ENCODE measurements around the gene BRD7.

The BRD7 gene

GRCh38 chr16:50304467-50305440, 64.0 kb downstream of the BRD7 start:
- no peak overlapping the region for H3K27ac Mint-ChIP-seq
- no peaks in the 10 kb centered on the region for H3K9me3 Mint-ChIP-seq
- no peaks in the 10 kb centered on the region for H3K4me1 Mint-ChIP-seq (ENCODE audit: low read depth)
- H3K4me3 Mint-ChIP-seq = no peak overlapping the region
- no peak for DNase-seq (ENCODE audit: low spot score)
- no peaks in the 10 kb centered on the region for H3K27me3 Mint-ChIP-seq (ENCODE audit: low read depth)
- peaks cover 30% of the 10 kb centered on the region for H3K36me3 Mint-ChIP-seq (ENCODE audit: low read depth)

DNA sequence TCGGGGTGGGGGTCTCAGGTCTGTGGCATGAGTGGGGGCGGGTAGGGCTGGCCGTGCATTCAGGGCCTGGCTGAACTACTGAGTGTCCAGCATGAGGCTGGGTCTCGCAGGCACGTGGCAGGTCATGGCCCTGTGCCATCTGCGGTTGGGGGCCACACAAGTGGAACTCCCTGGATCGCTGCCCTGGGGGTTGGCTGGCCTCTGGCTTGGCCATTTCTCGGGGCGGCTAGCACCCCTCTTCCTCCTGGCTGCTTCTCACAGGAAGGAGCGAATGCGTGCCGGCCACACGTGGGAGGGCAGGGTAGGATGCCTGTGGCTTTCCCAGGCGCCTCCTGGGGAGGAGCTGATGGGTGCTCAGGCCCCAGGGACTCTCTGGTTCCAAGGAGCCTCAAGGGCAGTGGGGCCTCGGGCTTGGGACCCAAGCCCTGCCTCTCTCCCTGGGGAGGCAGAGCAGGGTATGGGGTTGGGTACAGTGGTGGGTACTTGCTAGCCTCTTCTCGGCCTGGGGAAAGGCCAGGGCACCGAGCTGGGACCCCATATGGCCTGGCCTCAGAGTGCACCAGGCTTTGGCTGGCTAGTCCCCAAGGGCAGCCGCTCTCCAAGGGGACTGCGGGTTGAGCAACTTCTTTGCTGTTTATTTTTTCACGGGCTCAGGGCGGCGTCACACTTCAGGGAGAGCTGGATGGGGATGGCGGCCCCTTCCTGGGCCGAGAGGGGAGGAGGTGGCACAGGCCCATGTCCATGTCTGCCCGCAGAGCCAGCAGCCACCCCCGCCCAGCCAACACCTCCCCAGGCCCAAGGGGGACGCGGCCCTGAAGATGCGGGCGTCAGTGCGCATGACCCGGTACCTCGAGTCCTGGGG, 65.0 kb downstream of the BRD7 start:
- H3K4me1 Mint-ChIP-seq (ENCODE audit: low read depth) = no peaks in the 10 kb centered on the region
- H3K27ac Mint-ChIP-seq = no peak overlapping the region
- DNase-seq (ENCODE audit: low spot score) = no peak
- no peak overlapping the region for H3K4me3 Mint-ChIP-seq
- H3K9me3 Mint-ChIP-seq = no peaks in the 10 kb centered on the region
- H3K27me3 Mint-ChIP-seq (ENCODE audit: low read depth) = no peaks in the 10 kb centered on the region
- H3K36me3 Mint-ChIP-seq (ENCODE audit: low read depth) = peaks cover 30% of the 10 kb centered on the region

DNA sequence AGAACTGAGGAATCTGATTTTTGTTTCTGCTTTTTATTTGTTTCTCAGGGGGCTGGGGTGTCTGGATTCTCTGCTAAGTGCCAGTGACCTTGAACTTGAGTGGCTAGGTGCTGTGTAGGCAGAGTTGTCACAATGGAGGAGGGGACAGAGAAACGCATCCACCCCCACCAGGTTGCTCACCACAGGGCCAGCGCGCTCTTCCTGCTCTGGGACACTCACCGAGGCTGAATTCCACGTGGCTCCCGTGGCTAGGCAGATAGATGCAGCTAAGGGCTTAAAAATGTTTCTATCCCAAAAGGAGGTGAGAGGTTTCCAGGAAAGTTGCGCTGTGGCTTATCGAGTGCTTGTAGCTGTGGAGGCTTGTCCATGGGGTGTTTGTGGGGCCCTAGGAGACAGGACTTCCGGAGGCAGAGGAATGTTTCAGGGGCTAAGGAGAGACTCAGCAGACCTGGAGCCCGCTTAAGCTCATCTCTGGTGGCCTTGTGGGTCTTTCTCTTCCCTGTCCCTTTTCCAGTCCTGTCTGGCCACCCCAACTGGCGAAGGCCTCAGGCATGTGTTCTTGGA, 65.7 kb downstream of the BRD7 start:
- no peaks in the 10 kb centered on the region for H3K9me3 Mint-ChIP-seq
- no peaks in the 10 kb centered on the region for H3K4me1 Mint-ChIP-seq (ENCODE audit: low read depth)
- H3K36me3 Mint-ChIP-seq (ENCODE audit: low read depth) = peaks cover 33% of the 10 kb centered on the region
- H3K4me3 Mint-ChIP-seq = no peak overlapping the region
- no peak overlapping the region for H3K27ac Mint-ChIP-seq
- DNase-seq (ENCODE audit: low spot score) = no peak
- no peaks in the 10 kb centered on the region for H3K27me3 Mint-ChIP-seq (ENCODE audit: low read depth)

DNA sequence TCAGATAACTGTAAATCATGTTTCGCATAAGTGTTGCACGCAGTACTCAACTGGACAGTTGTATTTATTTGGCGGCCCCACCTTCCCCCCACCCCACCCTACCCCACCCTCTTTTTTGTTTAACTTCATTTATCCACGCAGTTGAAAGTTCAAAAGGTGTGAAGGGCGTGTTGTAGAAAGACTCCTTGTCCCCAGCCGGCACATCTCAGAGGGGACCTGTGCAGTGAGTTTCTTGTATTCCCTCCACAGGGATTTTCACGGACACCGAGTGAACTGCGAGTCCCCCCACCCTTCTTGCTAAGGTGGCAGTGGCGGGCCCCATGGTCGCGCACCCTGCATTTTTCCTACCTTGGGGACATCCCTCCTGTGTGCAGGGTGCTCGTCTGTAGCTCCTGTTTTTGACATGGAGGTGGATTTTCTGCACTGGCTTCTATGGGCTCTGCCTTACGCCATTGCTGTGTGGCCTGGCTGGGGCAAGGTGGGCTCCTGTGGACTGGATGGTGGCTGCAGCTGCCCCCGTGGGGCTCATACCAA, 66.2 kb downstream of the BRD7 start:
- no peaks in the 10 kb centered on the region for H3K4me1 Mint-ChIP-seq (ENCODE audit: low read depth)
- H3K27me3 Mint-ChIP-seq (ENCODE audit: low read depth) = no peaks in the 10 kb centered on the region
- H3K9me3 Mint-ChIP-seq = no peaks in the 10 kb centered on the region
- DNase-seq (ENCODE audit: low spot score) = no peak
- H3K27ac Mint-ChIP-seq = no peak overlapping the region
- peaks cover 36% of the 10 kb centered on the region for H3K36me3 Mint-ChIP-seq (ENCODE audit: low read depth)
- H3K4me3 Mint-ChIP-seq = no peak overlapping the region

DNA sequence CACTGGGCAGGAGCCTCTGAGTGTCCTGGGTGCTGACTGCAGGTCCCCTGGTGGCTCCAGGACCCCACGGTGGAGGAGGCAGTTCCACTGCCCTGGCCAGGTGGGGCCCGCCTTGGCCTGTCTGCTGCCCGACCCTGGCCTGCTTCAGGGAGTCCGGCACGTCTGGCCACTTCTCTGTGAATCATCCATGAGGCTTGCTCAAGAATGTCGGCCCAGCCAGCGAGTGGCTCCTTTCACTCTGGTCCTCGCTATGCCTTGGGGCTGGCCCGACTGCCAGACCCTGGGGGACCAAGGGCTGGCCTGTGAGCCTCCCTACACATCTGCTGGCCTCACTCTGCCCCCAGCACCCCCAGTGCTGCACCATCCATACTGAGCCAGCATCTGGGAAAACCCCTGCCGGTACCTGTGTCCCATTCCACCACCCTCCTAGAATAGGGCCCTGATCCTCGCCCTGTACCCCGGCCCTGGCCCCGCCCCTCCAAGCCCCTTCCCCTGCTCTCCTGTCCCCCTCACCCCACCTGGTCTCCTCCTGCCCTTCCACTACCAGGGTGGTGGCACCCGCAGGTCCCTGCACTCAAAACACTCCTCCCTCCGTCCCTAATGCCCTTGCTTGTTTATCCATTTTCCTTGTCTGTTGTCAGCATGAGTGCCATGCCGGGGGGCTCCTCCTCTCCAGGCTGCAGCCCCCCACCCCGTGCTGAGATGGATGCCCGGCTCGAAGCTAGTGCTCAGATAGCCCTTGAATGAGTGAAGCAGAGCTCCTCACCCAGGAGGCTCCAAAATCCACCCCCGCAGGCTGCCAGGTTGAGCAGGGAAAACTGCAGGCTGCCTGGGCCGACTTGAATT, 66.9 kb downstream of the BRD7 start:
- Mint-ChIP-seq H3K27ac (no peak overlapping the region), H3K4me3 (no peak overlapping the region), H3K9me3 (no peaks in the 10 kb centered on the region), H3K36me3 (ENCODE audit: low read depth) (peaks cover 30% of the 10 kb centered on the region), H3K27me3 (ENCODE audit: low read depth) (no peaks in the 10 kb centered on the region), H3K4me1 (ENCODE audit: low read depth) (no peaks in the 10 kb centered on the region)
- DNase-seq (ENCODE audit: low spot score) = no peak

DNA sequence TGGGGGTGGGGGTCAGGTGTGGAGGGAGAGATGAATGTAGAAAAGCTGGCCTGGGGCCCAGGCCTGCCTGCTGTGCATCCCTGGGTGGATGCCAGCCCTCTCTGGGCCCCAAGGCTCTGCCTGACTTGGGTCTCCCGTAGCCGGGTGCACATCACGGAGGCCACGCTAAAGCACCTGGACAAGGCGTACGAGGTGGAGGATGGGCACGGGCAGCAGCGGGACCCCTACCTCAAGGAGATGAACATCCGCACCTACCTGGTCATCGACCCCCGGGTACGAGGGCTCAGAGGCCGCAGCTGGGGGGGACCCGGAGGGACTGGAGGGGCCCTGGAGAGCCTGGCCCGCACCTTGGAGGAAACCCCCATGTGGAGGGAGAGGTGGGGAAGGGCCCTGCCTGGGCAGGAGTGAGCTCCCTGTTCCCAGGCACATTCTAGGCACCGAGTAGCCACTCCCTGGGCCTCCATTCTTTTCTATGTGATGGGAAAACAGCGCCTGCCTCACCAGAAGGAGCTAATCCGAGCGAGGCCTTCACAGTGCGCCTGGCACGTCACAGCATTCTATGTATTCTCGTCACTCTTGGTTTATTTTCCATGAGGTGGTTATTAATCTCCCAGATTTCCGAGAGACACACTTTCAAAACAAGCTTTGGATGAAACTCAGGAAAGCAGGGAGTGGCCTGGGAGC, 67.7 kb downstream of the BRD7 start:
- no peaks in the 10 kb centered on the region for H3K9me3 Mint-ChIP-seq
- DNase-seq (ENCODE audit: low spot score) = no peak
- H3K27me3 Mint-ChIP-seq (ENCODE audit: low read depth) = no peaks in the 10 kb centered on the region
- no peaks in the 10 kb centered on the region for H3K4me1 Mint-ChIP-seq (ENCODE audit: low read depth)
- no peak overlapping the region for H3K27ac Mint-ChIP-seq
- H3K4me3 Mint-ChIP-seq = no peak overlapping the region
- peaks cover 28% of the 10 kb centered on the region for H3K36me3 Mint-ChIP-seq (ENCODE audit: low read depth)

DNA sequence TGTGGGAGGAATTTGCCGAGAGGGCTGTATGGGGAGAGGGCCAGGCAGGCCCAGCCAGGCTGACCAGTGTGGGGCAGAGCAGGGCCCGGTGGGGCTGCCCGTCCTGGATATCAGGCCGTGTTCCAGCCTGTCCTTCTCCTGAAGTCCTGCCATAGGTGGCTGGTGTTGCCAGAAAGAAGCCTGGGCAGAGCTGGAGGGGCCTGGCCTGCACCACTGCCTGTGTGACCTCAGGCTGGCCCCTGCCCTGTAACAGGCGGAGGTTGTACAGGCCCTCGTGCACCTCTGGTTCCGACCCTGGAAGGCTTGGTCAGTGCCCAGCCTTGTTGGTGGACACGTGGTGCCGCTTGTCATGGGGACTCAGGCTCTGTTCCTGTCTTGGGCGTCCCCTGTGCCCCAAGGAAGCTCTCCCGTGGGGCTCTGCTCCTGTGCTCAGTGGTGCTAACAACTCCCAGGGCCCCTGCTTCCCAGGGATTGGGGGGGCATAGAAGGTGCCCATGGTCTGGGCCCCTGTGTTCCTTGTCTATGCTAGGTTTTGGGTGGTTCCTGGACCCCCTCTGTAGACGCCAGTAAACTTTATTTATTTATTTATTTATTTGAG, 69.2 kb downstream of the BRD7 start:
- Mint-ChIP-seq H3K9me3 (no peaks in the 10 kb centered on the region), H3K36me3 (ENCODE audit: low read depth) (peaks cover 33% of the 10 kb centered on the region), H3K4me1 (ENCODE audit: low read depth) (no peaks in the 10 kb centered on the region), H3K4me3 (no peak overlapping the region), H3K27ac (no peak overlapping the region), H3K27me3 (ENCODE audit: low read depth) (no peaks in the 10 kb centered on the region)
- no peak for DNase-seq (ENCODE audit: low spot score)

GRCh38 chr16:50298591-50299507, 69.9 kb downstream of the BRD7 start:
- no peak overlapping the region for H3K4me3 Mint-ChIP-seq
- H3K27me3 Mint-ChIP-seq (ENCODE audit: low read depth) = no peaks in the 10 kb centered on the region
- no peak overlapping the region for H3K27ac Mint-ChIP-seq
- DNase-seq (ENCODE audit: low spot score) = no peak
- no peaks in the 10 kb centered on the region for H3K9me3 Mint-ChIP-seq
- peaks cover 1% of the 10 kb centered on the region for H3K4me1 Mint-ChIP-seq (ENCODE audit: low read depth)
- H3K36me3 Mint-ChIP-seq (ENCODE audit: low read depth) = peaks cover 36% of the 10 kb centered on the region

DNA sequence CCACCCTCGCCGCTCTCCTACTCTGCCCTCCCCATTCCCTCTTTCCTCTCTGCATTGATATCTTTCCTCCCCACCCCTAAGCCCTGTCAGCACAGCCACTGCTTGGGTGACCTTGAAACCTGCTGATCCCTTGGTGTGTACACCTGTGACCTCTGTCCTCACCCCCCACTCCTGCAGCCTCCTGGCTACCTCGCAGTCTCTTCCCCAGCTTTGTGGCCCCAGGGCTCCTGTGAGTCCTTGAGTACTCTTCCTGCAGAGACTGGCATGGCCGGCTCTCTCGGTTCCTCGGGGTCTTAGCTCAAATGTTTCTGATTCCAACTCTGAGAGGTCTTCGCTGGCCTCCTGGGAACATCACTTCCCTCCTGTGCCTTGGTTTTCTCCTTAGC, 70.7 kb downstream of the BRD7 start:
- Mint-ChIP-seq H3K4me3 (no peak overlapping the region), H3K36me3 (ENCODE audit: low read depth) (peaks cover 38% of the 10 kb centered on the region), H3K9me3 (no peaks in the 10 kb centered on the region), H3K27ac (no peak overlapping the region), H3K27me3 (ENCODE audit: low read depth) (no peaks in the 10 kb centered on the region), H3K4me1 (ENCODE audit: low read depth) (peaks cover 1% of the 10 kb centered on the region)
- no peak for DNase-seq (ENCODE audit: low spot score)

DNA sequence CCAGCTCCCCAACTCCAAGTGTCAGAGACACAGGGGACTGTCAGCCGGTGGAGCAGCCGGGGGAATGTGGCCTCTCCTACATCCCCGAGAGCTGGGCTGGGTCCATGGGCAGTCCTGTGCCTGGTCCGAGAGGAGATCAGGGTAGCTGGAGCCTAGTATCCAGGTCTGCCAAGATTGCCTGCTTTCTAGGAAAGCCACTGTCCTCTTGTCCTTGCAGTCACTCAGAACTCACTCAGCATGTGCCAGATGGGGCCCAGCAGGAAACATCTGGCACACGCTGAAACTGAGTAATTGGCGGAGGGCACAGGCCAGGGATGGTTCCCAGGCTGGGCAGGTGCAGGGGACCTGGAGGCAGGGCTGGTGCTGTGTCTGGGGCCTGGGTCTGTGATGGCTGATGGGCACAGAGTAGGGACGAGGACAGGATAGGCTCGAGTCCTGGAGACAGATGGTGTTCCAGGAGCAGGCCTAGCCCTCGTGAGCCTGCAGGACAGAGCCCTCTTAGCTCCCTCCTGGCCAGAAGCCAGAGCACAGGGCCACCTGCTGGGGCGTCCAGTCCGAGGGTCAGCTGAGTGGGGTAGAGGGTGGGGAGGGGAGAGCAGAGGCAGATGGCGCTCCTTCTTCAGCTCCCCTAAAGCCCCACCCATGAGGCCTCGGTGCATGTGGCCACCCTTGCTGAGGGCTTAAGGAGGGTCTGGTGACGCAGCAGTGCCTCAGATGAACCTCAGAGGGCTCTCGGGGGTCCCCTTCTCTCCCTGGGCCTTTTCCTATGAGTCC, 71.3 kb downstream of the BRD7 start:
- peaks cover 39% of the 10 kb centered on the region for H3K36me3 Mint-ChIP-seq (ENCODE audit: low read depth)
- H3K27me3 Mint-ChIP-seq (ENCODE audit: low read depth) = no peaks in the 10 kb centered on the region
- H3K4me3 Mint-ChIP-seq = no peak overlapping the region
- peaks cover 1% of the 10 kb centered on the region for H3K4me1 Mint-ChIP-seq (ENCODE audit: low read depth)
- no peak for DNase-seq (ENCODE audit: low spot score)
- H3K27ac Mint-ChIP-seq = no peak overlapping the region
- H3K9me3 Mint-ChIP-seq = no peaks in the 10 kb centered on the region

GRCh38 chr16:50296807-50297206, 72.0 kb downstream of the BRD7 start:
- peaks cover 1% of the 10 kb centered on the region for H3K4me1 Mint-ChIP-seq (ENCODE audit: low read depth)
- no peak overlapping the region for H3K27ac Mint-ChIP-seq
- peaks cover 37% of the 10 kb centered on the region for H3K36me3 Mint-ChIP-seq (ENCODE audit: low read depth)
- no peak overlapping the region for H3K4me3 Mint-ChIP-seq
- no peak for DNase-seq (ENCODE audit: low spot score)
- H3K27me3 Mint-ChIP-seq (ENCODE audit: low read depth) = no peaks in the 10 kb centered on the region
- H3K9me3 Mint-ChIP-seq = no peaks in the 10 kb centered on the region

Measured in T-helper 2 cell treated with Interferon-gamma antibody and Interleukin-4, amounts not matched to agents 5 μg/mL and 100 μg/mL, for 36 hours (primary cell).